Thyroid gland (tissue), 4 donors: ENCODE data around the gene UBA3.

ENCODE experiments used
- POLR2A ChIP-seq, 2 donors: fragments of 450-650 bp; IDR thresholded peaks; one replicate each; pipeline ENCODE4 v1.6.1; 2017; ENCODE audit warnings: antibody characterized with exemption in 2 of 2, mild to moderate bottlenecking in 2 of 2, moderate library complexity in 1 of 2
- TF ChIP-seq, protein P1 (sequence below), 6 experiments: fragments of 200-600 bp in 3 of 6; fragments of 450-650 bp in 3 of 6; sonication (generic) in 3 of 6; IDR thresholded peaks; one replicate each; pipeline ENCODE4 v1.5.1; 2016 to 2019; ENCODE audit warnings: antibody characterized with exemption in 6 of 6, mild to moderate bottlenecking in 2 of 6, inconsistent platforms in 1 of 6, moderate library complexity in 1 of 6

GRCh38 chr3:69102384-69102783, 22.2 kb upstream of the UBA3 start:
- TF ChIP-seq POLR2A (IDR thresholded peaks at IDR 0.05): no peak
- TF ChIP-seq, protein P1, sequence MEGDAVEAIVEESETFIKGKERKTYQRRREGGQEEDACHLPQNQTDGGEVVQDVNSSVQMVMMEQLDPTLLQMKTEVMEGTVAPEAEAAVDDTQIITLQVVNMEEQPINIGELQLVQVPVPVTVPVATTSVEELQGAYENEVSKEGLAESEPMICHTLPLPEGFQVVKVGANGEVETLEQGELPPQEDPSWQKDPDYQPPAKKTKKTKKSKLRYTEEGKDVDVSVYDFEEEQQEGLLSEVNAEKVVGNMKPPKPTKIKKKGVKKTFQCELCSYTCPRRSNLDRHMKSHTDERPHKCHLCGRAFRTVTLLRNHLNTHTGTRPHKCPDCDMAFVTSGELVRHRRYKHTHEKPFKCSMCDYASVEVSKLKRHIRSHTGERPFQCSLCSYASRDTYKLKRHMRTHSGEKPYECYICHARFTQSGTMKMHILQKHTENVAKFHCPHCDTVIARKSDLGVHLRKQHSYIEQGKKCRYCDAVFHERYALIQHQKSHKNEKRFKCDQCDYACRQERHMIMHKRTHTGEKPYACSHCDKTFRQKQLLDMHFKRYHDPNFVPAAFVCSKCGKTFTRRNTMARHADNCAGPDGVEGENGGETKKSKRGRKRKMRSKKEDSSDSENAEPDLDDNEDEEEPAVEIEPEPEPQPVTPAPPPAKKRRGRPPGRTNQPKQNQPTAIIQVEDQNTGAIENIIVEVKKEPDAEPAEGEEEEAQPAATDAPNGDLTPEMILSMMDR (IDR thresholded peaks at IDR 0.05): no peak
